H1 (cell line): Measurements from ENCODE around the gene SH2B3. TPM values are rescaled to one million over a fixed set of nuclear protein-coding genes. Genes with fewer than 3 reads are reported as not detected.

ENCODE experiments used
- CTCF ChIA-PET: fragments of 300-600 bp; sonication (Branson Sonifier 250); formaldehyde crosslinking; loops from one replicate; lab custom pipeline; 2021; ENCODE audit not compliant: partially characterized antibody; lab: Charles Lee
- POLR2A ChIA-PET: fragments of 300-600 bp; sonication (Branson Sonifier 250); formaldehyde crosslinking; loops from one replicate; lab custom pipeline; 2021; ENCODE audit warnings: inconsistent platforms; ENCODE audit not compliant: partially characterized antibody; lab: Charles Lee
- DNase-seq, 2 experiments: peaks; one replicate each; pipeline versions ENCODE4 v3.0.0 to v3.0.0-alpha.2; 2010 to 2022; ENCODE audit warnings: low spot score in 2 of 2, low read depth in 1 of 2, mixed read lengths in 1 of 2
- FAIRE-seq: peaks from 2 replicates; lab custom pipeline; 2011; peaks lifted over from hg19 to GRCh38; lab: Jason Lieb, UNC
- H2AFZ ChIP-seq: 2 replicates; pipeline ENCODE4 v1.8.1; 2012; ENCODE audit warnings: low read length, inconsistent platforms
- H2AK5ac ChIP-seq: 2 replicates; pipeline ENCODE4 v1.6.1; 2013; ENCODE audit warnings: low read depth, low read length
- H2BK120ac ChIP-seq: replicated peaks from 2 replicates; pipeline ENCODE3; 2013; ENCODE audit warnings: low read depth, low read length, inconsistent platforms
- H2BK12ac ChIP-seq: 2 replicates; pipeline ENCODE4 v1.6.1; 2013; ENCODE audit warnings: low read depth, low read length
- H2BK15ac ChIP-seq: 2 replicates; pipeline ENCODE4 v1.6.1; 2013; ENCODE audit warnings: low read length
- H2BK20ac ChIP-seq: 2 replicates; pipeline ENCODE4 v1.6.1; 2013; ENCODE audit warnings: low read length
- H2BK5ac ChIP-seq: 2 replicates; pipeline ENCODE4 v1.6.1; 2013; ENCODE audit warnings: low read depth, low read length
- H3K14ac ChIP-seq: 2 replicates; pipeline ENCODE4 v1.6.1; 2013; ENCODE audit warnings: inconsistent platforms; ENCODE audit not compliant: insufficient read length
- H3K18ac ChIP-seq: 2 replicates; pipeline ENCODE4 v1.6.1; 2013; ENCODE audit warnings: low read length; ENCODE audit errors: extremely low read depth
- H3K23ac ChIP-seq: 2 replicates; pipeline ENCODE4 v1.6.1; 2013; ENCODE audit warnings: inconsistent platforms; ENCODE audit not compliant: insufficient read length
- H3K23me2 ChIP-seq: 2 replicates; pipeline ENCODE4 v1.6.1; 2013; ENCODE audit warnings: low read depth, low read length
- H3K27ac ChIP-seq: 2 replicates; pipeline ENCODE4 v1.6.1; 2011; ENCODE audit warnings: low read depth, low read length, inconsistent platforms
- H3K27me3 ChIP-seq, 4 experiments: replicated peaks in 1 of 4; 1 replicate in 1 of 4; 2 replicates in 3 of 4; pipeline versions ENCODE4 v1.6.1 to v1.8.1; 2011 to 2013; ENCODE audit warnings: low read length in 3 of 4, mild to moderate bottlenecking in 3 of 4, inconsistent platforms in 2 of 4, mixed read lengths in 2 of 4, moderate library complexity in 1 of 4; ENCODE audit not compliant: control insufficient read depth in 3 of 4, insufficient read depth in 3 of 4; ENCODE audit errors: extremely low read depth in 1 of 4
- H3K36me3 ChIP-seq, 4 experiments: 2 replicates each; pipeline versions ENCODE4 v1.6.1 to v1.8.1; 2011 to 2013; ENCODE audit warnings: mild to moderate bottlenecking in 4 of 4, low read length in 3 of 4, moderate library complexity in 2 of 4, control low read depth in 1 of 4, inconsistent platforms in 1 of 4; ENCODE audit not compliant: insufficient read depth in 4 of 4, control insufficient read depth in 2 of 4
- H3K4ac ChIP-seq: replicated peaks from 2 replicates; pipeline ENCODE3; 2013; ENCODE audit warnings: low read length, low read depth, mixed read lengths, inconsistent platforms; ENCODE audit not compliant: insufficient read length
- H3K4me1 ChIP-seq, 4 experiments: replicated peaks in 1 of 4; 1 replicate in 1 of 4; 2 replicates in 3 of 4; pipeline versions ENCODE4 v1.6.1 to v1.8.1; 2011 to 2013; ENCODE audit warnings: low read length in 3 of 4, inconsistent platforms in 2 of 4, mixed read lengths in 1 of 4; ENCODE audit not compliant: insufficient read depth in 4 of 4, control insufficient read depth in 3 of 4
- H3K4me2 ChIP-seq, 2 experiments: 2 replicates each; pipeline versions ENCODE4 v1.6.1 to v1.8.1; 2011 to 2013; ENCODE audit warnings: low read depth in 2 of 2, low read length in 2 of 2, control low read depth in 1 of 2, inconsistent platforms in 1 of 2, mild to moderate bottlenecking in 1 of 2; ENCODE audit not compliant: insufficient read depth in 1 of 2
- H3K4me3 ChIP-seq, 4 experiments: fragments of 200-600, 300-600 bp in 1 of 4; sonication (generic), shearing (Covaris generic), sonication (Bioruptor Twin) in 1 of 4; 2 replicates each; pipeline versions ENCODE4 v1.5.1 to v1.8.1; 2011 to 2016; ENCODE audit warnings: low read length in 4 of 4, low read depth in 3 of 4, control low read depth in 2 of 4, inconsistent platforms in 2 of 4, mild to moderate bottlenecking in 2 of 4, mixed read lengths in 1 of 4, moderate library complexity in 1 of 4; ENCODE audit not compliant: insufficient read depth in 2 of 4; ENCODE audit errors: extremely low read depth in 1 of 4
- H3K56ac ChIP-seq: replicated peaks from 2 replicates; pipeline ENCODE3; 2013; ENCODE audit warnings: low read depth, mild to moderate bottlenecking, mixed read lengths, low read length, inconsistent platforms; ENCODE audit not compliant: insufficient read length
- H3K79me1 ChIP-seq: 2 replicates; pipeline ENCODE4 v1.6.1; 2013; ENCODE audit warnings: low read depth, low read length, control low read depth
- H3K79me2 ChIP-seq, 2 experiments: 2 replicates each; pipeline versions ENCODE4 v1.6.1 to v1.8.1; 2012 to 2013; ENCODE audit warnings: low read length in 2 of 2, mild to moderate bottlenecking in 2 of 2, inconsistent platforms in 1 of 2; ENCODE audit not compliant: insufficient read depth in 2 of 2, control insufficient read depth in 1 of 2
- H3K9ac ChIP-seq, 4 experiments: replicated peaks in 1 of 4; 1 replicate in 1 of 4; 2 replicates in 3 of 4; pipeline versions ENCODE4 v1.6.1 to v1.8.1; 2011 to 2013; ENCODE audit warnings: low read depth in 3 of 4, low read length in 3 of 4, control low read depth in 2 of 4, mild to moderate bottlenecking in 2 of 4, moderate library complexity in 2 of 4, inconsistent platforms in 1 of 4; ENCODE audit errors: extremely low read depth in 1 of 4
- H3K9me3 ChIP-seq, 2 experiments: 2 replicates each; pipeline versions ENCODE4 v1.6.1 to v1.8.1; 2012 to 2013; ENCODE audit warnings: mild to moderate bottlenecking in 2 of 2, moderate library complexity in 2 of 2, control low read depth in 1 of 2, inconsistent platforms in 1 of 2, low read depth in 1 of 2, low read length in 1 of 2, mixed read lengths in 1 of 2; ENCODE audit not compliant: insufficient read depth in 2 of 2
- H4K20me1 ChIP-seq, 2 experiments: replicated peaks in 1 of 2; 2 replicates each; pipeline versions ENCODE3 to v1.8.1; 2011 to 2013; ENCODE audit warnings: inconsistent platforms in 2 of 2, low read length in 2 of 2, mild to moderate bottlenecking in 1 of 2; ENCODE audit not compliant: insufficient read depth in 2 of 2, control insufficient read depth in 1 of 2
- H4K5ac ChIP-seq: 2 replicates; pipeline ENCODE4 v1.6.1; 2013; ENCODE audit warnings: low read length, low read depth, mixed read lengths, inconsistent platforms; ENCODE audit not compliant: insufficient read length
- H4K8ac ChIP-seq: 2 replicates; pipeline ENCODE4 v1.8.0; 2013; ENCODE audit warnings: mild to moderate bottlenecking, moderate library complexity, low read length, inconsistent platforms; ENCODE audit not compliant: insufficient read depth; ENCODE audit errors: extremely low read depth
- H4K91ac ChIP-seq: replicated peaks from 2 replicates; pipeline ENCODE3; 2013; ENCODE audit warnings: low read length, mixed read lengths, inconsistent platforms; ENCODE audit not compliant: insufficient read length
- ATF3 ChIP-seq: IDR thresholded peaks from 2 replicates; pipeline ENCODE4 v1.6.1; 2011; ENCODE audit warnings: low read depth, mild to moderate bottlenecking, low read length; ENCODE audit not compliant: insufficient read depth
- CBX8 ChIP-seq: fragments of 300-800, 300-1000 bp; sonication (generic); IDR thresholded peaks from 2 replicates; pipeline ENCODE4 v1.7.1; 2016; ENCODE audit warnings: low read depth, low read length, borderline replicate concordance
- NRF1 ChIP-seq: IDR thresholded peaks from 2 replicates; pipeline ENCODE4 v1.6.1; 2011; ENCODE audit warnings: mild to moderate bottlenecking, low read depth, low read length, improper control_type of control experiment
- POU5F1 ChIP-seq: IDR thresholded peaks from 2 replicates; pipeline ENCODE4 v1.6.1; 2011; ENCODE audit warnings: low read depth, mild to moderate bottlenecking, low read length, moderate library complexity
- RFX5 ChIP-seq: IDR thresholded peaks from 2 replicates; pipeline ENCODE4 v1.6.1; 2011; ENCODE audit warnings: low read depth, low read length, improper control_type of control experiment, borderline replicate concordance
- SAP30 ChIP-seq: fragments of 300-600 bp; sonication (generic); IDR thresholded peaks from 2 replicates; pipeline ENCODE4 v1.7.1; 2012; ENCODE audit warnings: low read length, moderate library complexity, mild to moderate bottlenecking, inconsistent platforms; ENCODE audit not compliant: insufficient read depth, insufficient replicate concordance
- SUZ12 ChIP-seq: fragments of 200-600 bp; sonication (generic); IDR thresholded peaks from 2 replicates; pipeline ENCODE4 v1.6.1; 2012; ENCODE audit warnings: mild to moderate bottlenecking, inconsistent platforms, low read length, moderate library complexity, mixed read lengths
- WGBS, 2 experiments: shearing (Covaris generic) in 1 of 2; methylation state at CpG; one replicate each; pipeline versions ENCODE4 v1.1.6 to v1.1.7; 2013 to 2015; ENCODE audit warnings: low lambda C conversion rate in 2 of 2, mixed read lengths in 2 of 2, inconsistent platforms in 1 of 2, low coverage in 1 of 2, missing lambda C conversion rate in 1 of 2; ENCODE audit not compliant: insufficient replicate concordance in 2 of 2, insufficient coverage in 1 of 2, insufficient read length in 1 of 2; ENCODE audit errors: extremely low coverage in 1 of 2, missing lambda C conversion rate in 1 of 2; 5-methylcytosine and 5-hydroxymethylcytosine counted together
- polyA plus RNA-seq, 7 experiments: library from polyadenylated mRNA; depleted of rRNA in 3 of 7; stranded (reverse) in 5 of 7; unstranded in 2 of 7; fragments of >200 nt in 5 of 7; fragments of 200-250 nt in 2 of 7; gene quantifications; 1 replicate in 5 of 7; 2 replicates in 1 of 7; 4 replicates in 1 of 7; pipeline versions ENCODE4 v1.2.1 to v1.2.3, GENCODE V29; 2011 to 2013; ENCODE audit warnings: missing spikeins in 2 of 7, mixed read lengths in 2 of 7
- total RNA-seq: library from RNA; stranded (reverse); fragmentation: NEBNext Ultra II Directional; extraction: Animal tissue kit (Norgen Biotek cat#: 25700); gene quantifications from 2 replicates; pipeline ENCODE4 v1.2.1, GENCODE V29; 2021

SH2B3 gene
- total and polyA plus RNA-seq, 2 of the 8 experiments (the other 6 are each of a cell fraction or from before 2014, with no cell fraction given), result 20.8 to 34.1 TPM

DNA sequence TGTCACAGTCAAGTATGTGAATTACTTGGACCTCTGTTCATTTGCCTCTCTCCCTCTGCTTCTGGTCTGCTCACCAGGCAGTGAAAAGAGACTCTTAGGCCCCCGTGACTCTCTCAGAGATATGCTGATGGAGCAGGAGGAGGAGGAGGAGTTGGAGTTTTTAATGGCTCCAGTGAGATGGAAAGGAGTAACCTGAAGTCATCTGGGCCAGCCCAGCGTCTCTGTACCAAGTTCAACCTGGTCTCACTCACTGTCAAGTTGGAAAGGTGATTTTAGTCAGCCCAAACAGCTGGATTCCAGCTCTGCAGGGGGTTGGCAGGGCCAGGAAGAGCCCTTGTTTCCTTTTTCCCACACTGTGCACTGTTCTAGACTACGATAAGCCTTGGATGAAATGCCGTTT, 48.6 kb downstream of the SH2B3 start:
- no peak overlapping the region for H3K27ac ChIP-seq
- H3K4me3 ChIP-seq, result no peak overlapping the region
- H4K5ac ChIP-seq, result no peak overlapping the region
- H3K14ac ChIP-seq, result no peak overlapping the region
- no peak overlapping the region for H2BK20ac ChIP-seq
- no peaks in the 10 kb centered on the region for H3K79me2 ChIP-seq
- H3K36me3 ChIP-seq, result peaks cover 16 to 51% (median 48%) of the 10 kb centered on the region in 4 experiments
- POLR2A ChIA-PET, result interaction anchor here (1.3 to 7.1 kb wide), 3 partner anchors 36 to 50 kb away, joined by 4 to 64 read pairs (median 10); partner anchors contain the start of gene SH2B3
- WGBS, 2 experiments, result 94% methylated on average over 4 of the region's 4 CpGs; no CpG with 5 or more reads in 1 of the 2 experiments
- no peak overlapping the region for H3K18ac ChIP-seq
- TF ChIP-seq POU5F1, result no peak
- no peak for TF ChIP-seq SUZ12
- TF ChIP-seq CBX8, result no peak
- TF ChIP-seq NRF1, result no peak
- TF ChIP-seq RFX5, result no peak
- no peak for TF ChIP-seq SAP30
- no peak for TF ChIP-seq ATF3
- TF ChIP-seq, all 59 proteins: peak for 0
- Histone ChIP-seq H3K79me1 (no peaks in the 10 kb centered on the region; the same call in 1 of the 2 replicates), H3K9ac (no peak overlapping the region), H2BK120ac (no peak overlapping the region), H3K23me2 (no peaks in the 10 kb centered on the region), H3K4me1 (no peaks in the 10 kb centered on the region), H3K27me3 (no peaks in the 10 kb centered on the region), H2AFZ (no peak overlapping the region), H3K9me3 (no peaks in the 10 kb centered on the region), H3K23ac (no peak overlapping the region), H2BK15ac (no peak overlapping the region), H4K8ac (no peak overlapping the region), H2BK12ac (no peak overlapping the region), H4K91ac (no peak overlapping the region), H2BK5ac (no peak overlapping the region), H2AK5ac (no peak overlapping the region), H3K56ac (no peak overlapping the region), H3K4ac (no peak overlapping the region), H4K20me1 (peaks cover 0 to 9% of the 10 kb centered on the region in 2 experiments), H3K4me2 (no peak overlapping the region)
- FAIRE-seq (no peak), DNase-seq (peak in 1 of 2 experiments; percentile 31)
- CTCF ChIA-PET, result interaction anchor here (1.1 to 31.7 kb wide), 5 partner anchors 8 to 239 kb away, joined by 3 to 838 read pairs (median 6); partner anchors contain the start of gene SH2B3
